ENCODE data around the gene LRP1B.

The LRP1B gene

GRCh38 chr2:141109633-141110032 is 1021.2 kb downstream of the LRP1B start:
- in situ Hi-C loops (cut with HindIII; ENCODE audit: low pct_ligation_motif_present, low pct_unique_long_range_greater_than_20kb, low sequenced_read_pairs) = no loop called here
- peak; percentile 17 for DNase-seq

- in situ Hi-C loops (cut with HindIII; ENCODE audit: low pct_ligation_motif_present, low pct_unique_long_range_greater_than_20kb, low sequenced_read_pairs) = no loop called here
- DNase-seq = no peak
Observed at GRCh38 chr2:141105763-141106162, 1025.1 kb downstream of the LRP1B start.

- DNase-seq = no peak
- in situ Hi-C loops (cut with HindIII; ENCODE audit: low pct_ligation_motif_present, low pct_unique_long_range_greater_than_20kb, low sequenced_read_pairs) = no loop called here
Observed at GRCh38 chr2:141103216-141103615, 1027.6 kb downstream of the LRP1B start.

- in situ Hi-C loops (cut with HindIII; ENCODE audit: low pct_ligation_motif_present, low pct_unique_long_range_greater_than_20kb, low sequenced_read_pairs) = no loop called here
- DNase-seq = no peak
Observed at GRCh38 chr2:141079231-141079630, 1051.6 kb downstream of the LRP1B start.

GRCh38 chr2:141075753-141076152 is 1055.1 kb downstream of the LRP1B start:
- DNase-seq = no peak
- in situ Hi-C loops (cut with HindIII; ENCODE audit: low pct_ligation_motif_present, low pct_unique_long_range_greater_than_20kb, low sequenced_read_pairs) = no loop called here

- in situ Hi-C loops (cut with HindIII; ENCODE audit: low pct_ligation_motif_present, low pct_unique_long_range_greater_than_20kb, low sequenced_read_pairs) = no loop called here
- no peak for DNase-seq
Observed at GRCh38 chr2:141068053-141068682, 1062.6 kb downstream of the LRP1B start.

GRCh38 chr2:141065042-141065441 is 1065.8 kb downstream of the LRP1B start:
- in situ Hi-C loops (cut with HindIII; ENCODE audit: low pct_ligation_motif_present, low pct_unique_long_range_greater_than_20kb, low sequenced_read_pairs) = no loop called here
- DNase-seq = no peak

GRCh38 chr2:141063406-141063805 is 1067.4 kb downstream of the LRP1B start:
- DNase-seq = no peak
- in situ Hi-C loops (cut with HindIII; ENCODE audit: low pct_ligation_motif_present, low pct_unique_long_range_greater_than_20kb, low sequenced_read_pairs) = no loop called here

GRCh38 chr2:141062443-141062842 is 1068.4 kb downstream of the LRP1B start:
- DNase-seq = no peak
- in situ Hi-C loops (cut with HindIII; ENCODE audit: low pct_ligation_motif_present, low pct_unique_long_range_greater_than_20kb, low sequenced_read_pairs) = no loop called here

- in situ Hi-C loops (cut with HindIII; ENCODE audit: low pct_ligation_motif_present, low pct_unique_long_range_greater_than_20kb, low sequenced_read_pairs) = no loop called here
- DNase-seq = no peak
Observed at GRCh38 chr2:141062031-141062430, 1068.8 kb downstream of the LRP1B start.

- in situ Hi-C loops (cut with HindIII; ENCODE audit: low pct_ligation_motif_present, low pct_unique_long_range_greater_than_20kb, low sequenced_read_pairs) = no loop called here
- no peak for DNase-seq
Observed at GRCh38 chr2:141058556-141058955, 1072.3 kb downstream of the LRP1B start.

GRCh38 chr2:141055531-141055930 is 1075.3 kb downstream of the LRP1B start:
- DNase-seq = no peak
- in situ Hi-C loops (cut with HindIII; ENCODE audit: low pct_ligation_motif_present, low pct_unique_long_range_greater_than_20kb, low sequenced_read_pairs) = no loop called here

GRCh38 chr2:141048951-141049350 is 1081.9 kb downstream of the LRP1B start:
- in situ Hi-C loops (cut with HindIII; ENCODE audit: low pct_ligation_motif_present, low pct_unique_long_range_greater_than_20kb, low sequenced_read_pairs) = no loop called here

GRCh38 chr2:141041281-141041680 is 1089.5 kb downstream of the LRP1B start:
- in situ Hi-C loops (cut with HindIII; ENCODE audit: low pct_ligation_motif_present, low pct_unique_long_range_greater_than_20kb, low sequenced_read_pairs) = no loop called here
- DNase-seq = no peak

More at GRCh38 chr2:141048951-141049350, 1081.9 kb downstream of the LRP1B start:
- DNase-seq = no peak

- in situ Hi-C loops (cut with HindIII; ENCODE audit: low pct_ligation_motif_present, low pct_unique_long_range_greater_than_20kb, low sequenced_read_pairs) = no loop called here
- DNase-seq = no peak
Observed at GRCh38 chr2:141038341-141038740, 1092.5 kb downstream of the LRP1B start.

- DNase-seq = no peak
- in situ Hi-C loops (cut with HindIII; ENCODE audit: low pct_ligation_motif_present, low pct_unique_long_range_greater_than_20kb, low sequenced_read_pairs) = no loop called here
Observed at GRCh38 chr2:141037361-141037760, 1093.5 kb downstream of the LRP1B start.

GRCh38 chr2:141035846-141036420 is 1094.9 kb downstream of the LRP1B start:
- in situ Hi-C loops (cut with HindIII; ENCODE audit: low pct_ligation_motif_present, low pct_unique_long_range_greater_than_20kb, low sequenced_read_pairs) = no loop called here
- DNase-seq = no peak

- in situ Hi-C loops (cut with HindIII; ENCODE audit: low pct_ligation_motif_present, low pct_unique_long_range_greater_than_20kb, low sequenced_read_pairs) = no loop called here
Observed at GRCh38 chr2:141029428-141030078, 1101.3 kb downstream of the LRP1B start.

GRCh38 chr2:141027221-141027620 is 1103.6 kb downstream of the LRP1B start:
- in situ Hi-C loops (cut with HindIII; ENCODE audit: low pct_ligation_motif_present, low pct_unique_long_range_greater_than_20kb, low sequenced_read_pairs) = no loop called here
- DNase-seq = no peak

More at GRCh38 chr2:141029428-141030078, 1101.3 kb downstream of the LRP1B start:
- no peak for DNase-seq

- in situ Hi-C loops (cut with HindIII; ENCODE audit: low pct_ligation_motif_present, low pct_unique_long_range_greater_than_20kb, low sequenced_read_pairs) = no loop called here
- DNase-seq = no peak
Observed at GRCh38 chr2:141021611-141022010, 1109.2 kb downstream of the LRP1B start.

All from ACHN (cell line).